ENCODE measurements around the gene TFG.

Gene TFG

DNA sequence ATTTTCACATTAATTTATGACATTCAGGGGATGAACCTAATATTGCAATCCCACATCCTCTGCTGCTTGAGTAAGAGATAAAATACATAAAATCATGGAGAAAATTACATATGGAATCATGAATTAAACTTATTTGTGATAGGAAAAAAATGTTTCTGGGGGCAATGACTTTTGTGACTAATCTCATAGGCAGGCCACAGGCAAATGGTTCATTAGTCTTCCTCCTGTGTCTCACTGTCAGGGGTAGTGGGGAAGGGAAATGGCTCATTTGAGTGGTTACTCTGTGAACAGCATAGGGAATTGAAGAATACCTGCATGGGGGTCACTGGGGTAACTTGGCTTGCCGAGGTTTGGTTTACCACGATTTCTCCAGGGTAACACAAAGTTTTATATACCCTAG lies 72.0 kb downstream of the TFG start:
- DNase-seq (ENCODE audit: extremely low spot score, insufficient read length, low read depth) (no peak), FAIRE-seq (no peak)

DNA sequence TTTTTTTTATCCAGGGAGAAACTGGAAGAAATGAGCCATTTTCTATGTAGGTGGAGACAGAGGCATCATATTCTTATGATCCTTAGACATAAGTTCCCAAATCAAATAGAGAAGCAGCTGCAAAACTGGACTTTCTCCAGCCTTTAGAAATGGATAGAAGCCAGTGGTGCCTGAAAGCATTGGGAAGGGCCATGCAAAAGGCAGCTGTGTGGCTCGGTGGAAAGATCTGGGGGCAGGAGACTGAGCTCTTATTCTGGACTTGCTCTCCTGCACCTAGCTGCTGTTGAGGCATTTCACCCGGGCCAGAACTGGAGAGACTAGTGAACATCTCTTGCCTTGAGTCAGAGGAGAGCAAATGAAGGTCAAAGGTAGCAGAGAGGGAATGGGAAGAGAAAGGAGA lies 73.1 kb downstream of the TFG start:
- FAIRE-seq (no peak), DNase-seq (ENCODE audit: extremely low spot score, insufficient read length, low read depth) (no peak)

DNA sequence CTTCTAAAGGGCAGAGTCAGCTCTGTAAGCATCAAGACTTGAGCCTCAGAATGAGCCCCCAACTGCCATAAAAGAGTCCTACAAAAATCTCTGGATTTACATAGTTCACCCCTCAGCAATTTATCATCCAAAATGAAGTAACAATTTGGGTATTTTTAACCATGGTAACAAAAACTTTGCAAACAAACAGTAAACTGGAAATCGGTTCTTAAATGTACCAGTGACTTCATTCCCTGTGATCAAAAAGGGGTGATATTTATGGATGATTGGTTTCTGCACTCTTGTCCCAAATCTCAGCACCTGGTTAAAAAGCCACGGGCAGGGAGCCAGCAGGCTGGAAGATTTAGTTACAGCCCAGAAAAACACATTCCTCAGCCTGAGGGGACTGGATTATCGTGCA lies 73.6 kb downstream of the TFG start:
- DNase-seq (ENCODE audit: extremely low spot score, insufficient read length, low read depth) (no peak), FAIRE-seq (no peak)

- no peak for DNase-seq (ENCODE audit: extremely low spot score, insufficient read length, low read depth)
- FAIRE-seq = no peak
Observed at GRCh38 chr3:100783619-100784018, 74.3 kb downstream of the TFG start.

DNA sequence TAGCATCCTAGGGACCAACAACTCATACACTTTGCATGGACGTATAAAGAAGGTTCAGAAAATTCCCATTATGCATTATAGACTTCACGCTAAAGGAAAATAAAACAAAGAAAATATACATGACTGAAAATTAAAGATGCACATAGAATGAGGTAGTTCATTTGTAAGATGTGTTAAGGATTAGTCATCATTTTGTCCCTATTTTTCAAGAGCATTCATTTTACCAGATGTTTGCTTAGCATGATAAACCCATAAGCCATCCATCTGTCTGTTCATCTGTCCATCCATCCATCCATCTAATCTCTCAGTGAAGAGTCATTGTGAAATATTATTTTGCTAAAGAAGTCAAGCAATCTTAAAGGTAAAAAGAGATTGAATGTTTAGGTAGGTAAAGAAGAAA lies 80.3 kb downstream of the TFG start:
- FAIRE-seq (no peak), DNase-seq (ENCODE audit: extremely low spot score, insufficient read length, low read depth) (no peak)

- FAIRE-seq (peak; percentile 78), DNase-seq (ENCODE audit: extremely low spot score, insufficient read length, low read depth) (no peak)
Observed at GRCh38 chr3:100796556-100796955, 87.3 kb downstream of the TFG start.

DNA sequence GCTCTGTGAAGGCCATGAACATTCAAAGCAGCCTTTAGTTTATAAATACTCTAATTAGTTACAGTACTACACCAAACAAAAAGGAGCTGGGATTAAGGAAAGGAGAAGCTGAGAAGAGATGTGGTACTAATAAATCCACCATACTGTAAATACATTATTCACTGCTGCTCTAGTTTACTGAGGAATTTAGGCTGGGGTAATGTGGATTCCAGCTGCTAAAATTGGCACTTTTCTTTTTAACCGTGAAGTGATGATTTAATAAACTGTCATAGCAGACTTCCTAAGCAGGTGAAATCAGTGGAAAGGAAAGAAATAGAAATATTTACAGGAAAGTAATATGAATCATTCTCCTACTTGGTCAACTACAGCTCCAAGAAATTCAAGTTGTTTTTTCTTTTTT lies 88.7 kb downstream of the TFG start:
- FAIRE-seq (no peak), DNase-seq (ENCODE audit: extremely low spot score, insufficient read length, low read depth) (no peak)
